Endodermal cell (in vitro differentiated cells): ENCODE measurements around the gene LRMDA. TPM values are rescaled to one million over a fixed set of nuclear protein-coding genes. Genes with fewer than 3 reads are reported as not detected.

Experiments
- DNase-seq: peaks from one replicate; pipeline ENCODE4 v3.0.0-alpha.2; 2017
- H3K27ac ChIP-seq: 2 replicates; pipeline ENCODE4 v1.5.1; 2013; ENCODE audit warnings: mild to moderate bottlenecking, low read depth, low read length, moderate library complexity
- H3K27me3 ChIP-seq: 2 replicates; pipeline ENCODE4 v1.6.1; 2013; ENCODE audit warnings: mild to moderate bottlenecking, low read length, moderate library complexity; ENCODE audit not compliant: insufficient read depth, control insufficient read depth, poor library complexity, severe bottlenecking
- H3K36me3 ChIP-seq: 2 replicates; pipeline ENCODE4 v1.7.0; 2013; ENCODE audit warnings: mild to moderate bottlenecking, low read length, moderate library complexity; ENCODE audit not compliant: control insufficient read depth, insufficient read depth
- H3K4me1 ChIP-seq: one replicate; pipeline ENCODE4 v1.7.0; 2013; ENCODE audit warnings: low read length; ENCODE audit not compliant: control insufficient read depth, insufficient read depth
- H3K4me3 ChIP-seq: 2 replicates; pipeline ENCODE4 v1.5.1; 2013; ENCODE audit warnings: mild to moderate bottlenecking, low read length, moderate library complexity
- H3K9ac ChIP-seq: 2 replicates; pipeline ENCODE4 v1.6.1; 2013; ENCODE audit warnings: mild to moderate bottlenecking, low read length, moderate library complexity; ENCODE audit not compliant: poor library complexity, severe bottlenecking; ENCODE audit errors: extremely low read depth
- H3K9me3 ChIP-seq: 2 replicates; pipeline ENCODE4 v1.6.1; 2013; ENCODE audit warnings: mild to moderate bottlenecking, low read length, moderate library complexity; ENCODE audit not compliant: control insufficient read depth
- H3K27ac Mint-ChIP-seq: 2 replicates; pipeline ENCODE4 v1.8.0; 2020; ENCODE audit warnings: mixed read lengths
- H3K27me3 Mint-ChIP-seq: 2 replicates; pipeline ENCODE4 v1.8.0; 2021; ENCODE audit warnings: mild to moderate bottlenecking, mixed read lengths; ENCODE audit not compliant: insufficient read depth
- H3K36me3 Mint-ChIP-seq: 2 replicates; pipeline ENCODE4 v1.8.0; 2020; ENCODE audit warnings: low read depth, mixed read lengths
- H3K4me1 Mint-ChIP-seq: 2 replicates; pipeline ENCODE4 v1.8.0; 2020; ENCODE audit warnings: mixed read lengths
- H3K4me3 Mint-ChIP-seq: 2 replicates; pipeline ENCODE4 v1.8.0; 2020; ENCODE audit warnings: mild to moderate bottlenecking, moderate library complexity, mixed read lengths
- H3K9me3 Mint-ChIP-seq: 2 replicates; pipeline ENCODE4 v1.8.0; 2020; ENCODE audit warnings: mild to moderate bottlenecking, mixed read lengths
- WGBS, 2 experiments: methylation state at CpG; one replicate each; pipeline versions ENCODE4 v1.1.5 to v1.1.7; 2013; ENCODE audit warnings: missing lambda C conversion rate in 2 of 2, mixed read lengths in 1 of 2; ENCODE audit not compliant: insufficient coverage in 1 of 2, insufficient read length in 1 of 2; 5-methylcytosine and 5-hydroxymethylcytosine counted together
- total RNA-seq, 2 donors: library from RNA; stranded (reverse); fragmentation: NEBNext Ultra II Directional in 1 of 2; extraction: Animal tissue kit (Norgen Biotek cat#: 25700) in 1 of 2; gene quantifications; 2 replicates in 1 of 2; 3 replicates in 1 of 2; pipeline ENCODE4 v1.2.1, GENCODE V29; 2021
- TF ChIP-seq, protein P1 (sequence below): fragments of 200-600 bp; sonication (generic); conservative IDR thresholded peaks from 2 replicates; pipeline ENCODE4 v1.5.0; 2021; ENCODE audit warnings: antibody characterized with exemption, mild to moderate bottlenecking

Gene LRMDA
- total RNA-seq, 2 donors from 2014 or later = 1.7 to 5.1 TPM

DNA sequence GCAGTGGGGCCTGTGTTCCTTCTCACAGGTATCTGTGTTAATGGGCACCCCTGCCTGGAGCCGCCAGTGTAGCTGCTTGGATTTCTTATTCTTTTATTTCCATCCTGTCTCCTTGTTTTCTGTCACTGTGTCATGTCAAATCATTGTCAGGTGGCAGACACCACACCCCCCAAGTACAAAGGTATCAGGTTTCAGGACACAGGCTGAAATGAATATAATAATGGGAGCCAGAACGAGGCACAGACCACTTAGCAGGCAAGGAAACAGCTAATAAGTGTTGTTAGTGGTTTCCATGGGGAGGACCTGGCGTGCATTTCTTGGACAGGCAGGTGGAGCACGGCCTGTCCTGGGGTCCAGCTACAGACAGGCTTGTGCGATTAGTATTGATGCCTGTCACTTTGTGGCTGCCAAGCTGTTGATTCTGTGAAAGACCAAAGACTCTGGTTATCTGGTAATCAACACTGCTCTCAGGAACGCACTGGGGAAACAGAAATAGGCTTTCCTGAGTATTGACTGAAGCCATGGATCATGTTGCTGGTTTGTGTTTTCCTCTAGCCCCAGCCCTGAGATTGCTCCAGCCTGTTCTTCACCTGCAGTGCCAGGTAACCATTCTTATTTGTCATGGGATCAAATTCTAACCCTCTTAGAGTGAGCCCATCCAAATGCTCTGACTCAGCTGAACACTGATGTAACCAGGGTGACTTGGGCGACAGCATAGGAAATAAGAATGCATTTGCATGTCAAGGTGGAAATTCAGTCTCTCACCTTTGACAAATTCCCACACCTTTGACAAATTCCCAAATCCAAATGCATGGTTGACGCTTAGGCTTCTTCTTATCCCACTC lies 1002.0 kb downstream of the LRMDA start:
- Histone ChIP-seq H3K9me3 (no peaks in the 10 kb centered on the region), H3K4me3 (peak overlapping the region; percentile 48), H3K9ac (peak overlapping the region; percentile 42), H3K4me1 (peaks cover 50% of the 10 kb centered on the region), H3K36me3 (no peaks in the 10 kb centered on the region), H3K27me3 (no peaks in the 10 kb centered on the region), H3K27ac (peak overlapping the region; percentile 68)
- Mint-ChIP-seq H3K4me3 (no peak overlapping the region), H3K4me1 (peaks cover 93% of the 10 kb centered on the region), H3K36me3 (no peaks in the 10 kb centered on the region), H3K27me3 (no peaks in the 10 kb centered on the region), H3K9me3 (no peaks in the 10 kb centered on the region), H3K27ac (peak overlapping the region; percentile 91)
- DNase-seq = peak; percentile 80
- 55 to 81% methylated on average over 4 to 8 of the region's 8 CpGs for WGBS, 2 experiments
- TF ChIP-seq, protein P1, sequence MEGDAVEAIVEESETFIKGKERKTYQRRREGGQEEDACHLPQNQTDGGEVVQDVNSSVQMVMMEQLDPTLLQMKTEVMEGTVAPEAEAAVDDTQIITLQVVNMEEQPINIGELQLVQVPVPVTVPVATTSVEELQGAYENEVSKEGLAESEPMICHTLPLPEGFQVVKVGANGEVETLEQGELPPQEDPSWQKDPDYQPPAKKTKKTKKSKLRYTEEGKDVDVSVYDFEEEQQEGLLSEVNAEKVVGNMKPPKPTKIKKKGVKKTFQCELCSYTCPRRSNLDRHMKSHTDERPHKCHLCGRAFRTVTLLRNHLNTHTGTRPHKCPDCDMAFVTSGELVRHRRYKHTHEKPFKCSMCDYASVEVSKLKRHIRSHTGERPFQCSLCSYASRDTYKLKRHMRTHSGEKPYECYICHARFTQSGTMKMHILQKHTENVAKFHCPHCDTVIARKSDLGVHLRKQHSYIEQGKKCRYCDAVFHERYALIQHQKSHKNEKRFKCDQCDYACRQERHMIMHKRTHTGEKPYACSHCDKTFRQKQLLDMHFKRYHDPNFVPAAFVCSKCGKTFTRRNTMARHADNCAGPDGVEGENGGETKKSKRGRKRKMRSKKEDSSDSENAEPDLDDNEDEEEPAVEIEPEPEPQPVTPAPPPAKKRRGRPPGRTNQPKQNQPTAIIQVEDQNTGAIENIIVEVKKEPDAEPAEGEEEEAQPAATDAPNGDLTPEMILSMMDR = no peak

DNA sequence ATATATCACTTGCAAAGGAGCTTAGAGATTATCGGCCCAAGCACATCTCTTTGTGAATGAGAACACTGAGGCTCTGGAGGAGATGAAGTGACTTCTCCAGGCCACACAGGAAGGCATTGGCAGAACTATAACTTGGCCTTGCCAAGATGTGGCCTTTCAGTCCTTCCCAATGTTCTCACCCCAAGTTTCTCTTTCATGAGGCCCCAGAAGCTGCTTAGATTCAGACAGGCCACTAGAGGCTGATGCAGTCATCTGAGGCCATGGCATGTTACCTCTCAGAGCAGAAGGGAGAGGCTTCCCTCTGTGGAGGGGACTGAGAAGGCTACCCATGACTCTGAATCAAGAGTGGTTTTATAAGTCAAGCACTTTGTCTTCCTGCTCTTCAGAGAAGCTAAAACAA lies 1003.7 kb downstream of the LRMDA start:
- no peaks in the 10 kb centered on the region for H3K27me3 Mint-ChIP-seq
- Histone ChIP-seq H3K27me3 (no peaks in the 10 kb centered on the region), H3K27ac (no peak overlapping the region), H3K36me3 (no peaks in the 10 kb centered on the region), H3K4me3 (no peak overlapping the region), H3K9ac (no peak overlapping the region), H3K9me3 (no peaks in the 10 kb centered on the region), H3K4me1 (peaks cover 52% of the 10 kb centered on the region)
- TF ChIP-seq, protein P1 = peak; percentile 63
- H3K4me1 Mint-ChIP-seq = peaks cover 89% of the 10 kb centered on the region
- H3K4me3 Mint-ChIP-seq = no peak overlapping the region
- no peaks in the 10 kb centered on the region for H3K36me3 Mint-ChIP-seq
- WGBS, 2 experiments = 80 to 90% methylated on average over 1 of the region's 1 CpG
- no peaks in the 10 kb centered on the region for H3K9me3 Mint-ChIP-seq
- no peak overlapping the region for H3K27ac Mint-ChIP-seq
- DNase-seq = no peak

DNA sequence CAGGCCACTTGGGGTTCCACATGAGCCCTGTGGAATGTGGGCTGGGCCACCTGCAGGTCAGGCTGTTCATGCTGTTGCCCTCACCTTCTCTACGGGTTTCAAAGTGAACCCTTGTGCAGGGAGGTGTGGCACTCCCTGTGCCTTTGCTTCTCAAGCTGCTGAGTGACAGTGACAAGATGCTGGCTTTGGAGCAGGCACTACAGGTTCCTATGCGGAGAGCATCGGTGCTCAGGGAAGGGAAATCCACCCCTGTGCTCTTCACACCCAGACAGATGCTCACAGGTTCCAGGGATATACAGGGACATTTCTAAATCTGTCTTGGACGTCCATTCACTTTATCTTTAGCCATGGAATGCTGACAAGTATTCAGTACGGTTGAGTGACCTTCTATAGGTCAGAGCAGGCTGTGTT lies 1005.0 kb downstream of the LRMDA start:
- TF ChIP-seq, protein P1 = no peak
- H3K9ac ChIP-seq = no peak overlapping the region
- peaks cover 47% of the 10 kb centered on the region for H3K4me1 ChIP-seq
- Mint-ChIP-seq H3K4me1 (peaks cover 76% of the 10 kb centered on the region), H3K9me3 (no peaks in the 10 kb centered on the region), H3K4me3 (no peak overlapping the region), H3K27ac (no peak overlapping the region), H3K27me3 (no peaks in the 10 kb centered on the region), H3K36me3 (no peaks in the 10 kb centered on the region)
- no peak for DNase-seq
- H3K27me3 ChIP-seq = no peaks in the 10 kb centered on the region
- no peaks in the 10 kb centered on the region for H3K36me3 ChIP-seq
- no peak overlapping the region for H3K27ac ChIP-seq
- no peaks in the 10 kb centered on the region for H3K9me3 ChIP-seq
- no peak overlapping the region for H3K4me3 ChIP-seq
- 92 to 97% methylated on average over 5 of the region's 5 CpGs for WGBS, 2 experiments
